ENCODE data around the gene CCDC134.

GRCh38 chr22:41798736-41799135, 1.7 kb upstream of the CCDC134 start:
- TF ChIP-seq, protein P1, sequence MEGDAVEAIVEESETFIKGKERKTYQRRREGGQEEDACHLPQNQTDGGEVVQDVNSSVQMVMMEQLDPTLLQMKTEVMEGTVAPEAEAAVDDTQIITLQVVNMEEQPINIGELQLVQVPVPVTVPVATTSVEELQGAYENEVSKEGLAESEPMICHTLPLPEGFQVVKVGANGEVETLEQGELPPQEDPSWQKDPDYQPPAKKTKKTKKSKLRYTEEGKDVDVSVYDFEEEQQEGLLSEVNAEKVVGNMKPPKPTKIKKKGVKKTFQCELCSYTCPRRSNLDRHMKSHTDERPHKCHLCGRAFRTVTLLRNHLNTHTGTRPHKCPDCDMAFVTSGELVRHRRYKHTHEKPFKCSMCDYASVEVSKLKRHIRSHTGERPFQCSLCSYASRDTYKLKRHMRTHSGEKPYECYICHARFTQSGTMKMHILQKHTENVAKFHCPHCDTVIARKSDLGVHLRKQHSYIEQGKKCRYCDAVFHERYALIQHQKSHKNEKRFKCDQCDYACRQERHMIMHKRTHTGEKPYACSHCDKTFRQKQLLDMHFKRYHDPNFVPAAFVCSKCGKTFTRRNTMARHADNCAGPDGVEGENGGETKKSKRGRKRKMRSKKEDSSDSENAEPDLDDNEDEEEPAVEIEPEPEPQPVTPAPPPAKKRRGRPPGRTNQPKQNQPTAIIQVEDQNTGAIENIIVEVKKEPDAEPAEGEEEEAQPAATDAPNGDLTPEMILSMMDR (IDR thresholded peaks at IDR 0.05): no peak
- no peak for TF ChIP-seq ZFX (IDR thresholded peaks at IDR 0.05; ENCODE audit: borderline replicate concordance)

All from 22Rv1 (cell line).